SKM-1 (cell line): Measurements from ENCODE around the gene NUCKS1.
A peak's percentile ranks its signal among the peaks of the same experiment; 100 is the strongest.

Source experiments
- DNase-seq: peaks from one replicate; lab custom pipeline; 2025; ENCODE audit not compliant: unreplicated experiment; lab: John Stamatoyannopoulos, UW

Gene NUCKS1

DNA sequence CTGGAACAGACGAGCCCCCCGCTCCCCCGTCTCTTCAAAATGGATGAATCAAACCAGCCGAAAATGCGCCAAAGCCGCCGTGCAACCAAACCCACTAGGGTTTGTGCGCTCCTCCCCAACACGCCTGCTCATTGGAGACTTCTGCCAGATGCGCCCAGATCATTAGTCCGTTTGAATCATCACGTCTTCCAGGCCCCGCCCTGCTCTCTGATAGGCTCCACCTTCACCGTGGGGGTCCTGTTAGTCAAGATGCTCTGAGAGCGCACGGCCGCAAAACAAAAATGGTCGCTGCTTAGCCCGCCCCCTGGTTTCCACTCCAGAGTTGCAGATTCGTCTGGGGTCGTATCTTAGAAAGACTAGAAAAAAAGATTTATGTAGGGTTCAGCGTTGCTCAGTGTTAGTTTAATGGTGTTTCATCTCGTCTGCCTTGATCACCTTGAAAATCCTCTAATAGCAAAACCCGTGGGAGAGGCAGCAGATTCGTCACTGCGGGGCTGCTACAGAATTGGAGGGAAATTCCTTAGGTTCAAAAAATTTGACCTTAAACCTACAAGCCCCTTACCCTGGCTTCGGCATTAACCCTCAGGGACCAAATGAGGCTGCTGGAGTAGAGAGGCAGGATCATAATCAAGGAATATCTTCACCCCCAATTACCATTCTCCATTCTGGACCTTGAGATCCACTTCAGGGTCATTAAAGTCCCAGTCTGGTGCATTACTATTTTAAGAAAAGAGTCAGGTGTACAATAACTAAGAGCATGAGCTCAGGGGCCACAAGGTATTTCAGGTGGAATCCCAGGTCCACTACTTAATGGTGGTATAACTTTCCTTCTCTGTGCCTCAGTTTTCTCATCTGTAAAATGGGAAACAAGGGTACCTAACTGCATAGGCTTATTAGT is at the start of gene NUCKS1:
Gene NUCKS1 (minus strand): TSS at position 45 of the 898 bp plus-strand sequence. CDS start 209 bp downstream, outside the sequence.
- peak; percentile 99 for DNase-seq

GRCh38 chr1:205798577-205798976 is 48.6 kb upstream of the NUCKS1 start:
- DNase-seq = no peak

GRCh38 chr1:205797168-205797567 is 47.2 kb upstream of the NUCKS1 start:
- no peak for DNase-seq

DNA sequence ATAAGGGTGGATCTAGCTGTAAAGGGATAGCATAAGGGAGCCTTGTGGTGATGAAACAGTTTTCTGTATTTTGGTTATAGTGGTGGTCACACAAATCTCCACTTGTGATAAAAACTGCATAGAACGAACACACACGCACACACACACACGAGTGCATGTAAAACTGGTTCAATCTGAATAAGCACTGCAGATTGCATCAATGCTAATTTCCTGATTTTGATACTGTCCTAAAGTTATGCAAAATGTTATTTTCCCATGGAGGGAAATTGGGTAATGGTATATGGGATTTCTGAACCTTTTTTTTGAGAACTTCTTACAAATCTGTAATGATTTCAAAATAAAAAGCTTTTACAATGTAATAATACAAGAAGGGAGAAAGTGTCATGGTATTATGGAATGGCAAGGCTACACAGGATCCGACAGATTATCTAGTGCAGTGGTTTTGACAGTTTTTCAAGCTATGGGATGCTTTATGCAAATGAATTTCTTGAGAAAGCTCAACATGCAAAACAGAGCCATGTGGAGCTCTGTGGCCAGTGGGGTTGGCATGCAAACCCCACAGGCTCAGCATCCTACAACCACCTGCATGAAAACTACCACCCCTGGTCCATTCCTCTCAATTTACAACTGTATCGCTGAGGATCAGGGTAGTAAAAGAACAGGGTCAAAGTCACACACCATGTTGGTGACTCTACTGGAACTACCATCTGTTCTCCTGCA is 44.2 kb upstream of the NUCKS1 start:
- no peak for DNase-seq

DNA sequence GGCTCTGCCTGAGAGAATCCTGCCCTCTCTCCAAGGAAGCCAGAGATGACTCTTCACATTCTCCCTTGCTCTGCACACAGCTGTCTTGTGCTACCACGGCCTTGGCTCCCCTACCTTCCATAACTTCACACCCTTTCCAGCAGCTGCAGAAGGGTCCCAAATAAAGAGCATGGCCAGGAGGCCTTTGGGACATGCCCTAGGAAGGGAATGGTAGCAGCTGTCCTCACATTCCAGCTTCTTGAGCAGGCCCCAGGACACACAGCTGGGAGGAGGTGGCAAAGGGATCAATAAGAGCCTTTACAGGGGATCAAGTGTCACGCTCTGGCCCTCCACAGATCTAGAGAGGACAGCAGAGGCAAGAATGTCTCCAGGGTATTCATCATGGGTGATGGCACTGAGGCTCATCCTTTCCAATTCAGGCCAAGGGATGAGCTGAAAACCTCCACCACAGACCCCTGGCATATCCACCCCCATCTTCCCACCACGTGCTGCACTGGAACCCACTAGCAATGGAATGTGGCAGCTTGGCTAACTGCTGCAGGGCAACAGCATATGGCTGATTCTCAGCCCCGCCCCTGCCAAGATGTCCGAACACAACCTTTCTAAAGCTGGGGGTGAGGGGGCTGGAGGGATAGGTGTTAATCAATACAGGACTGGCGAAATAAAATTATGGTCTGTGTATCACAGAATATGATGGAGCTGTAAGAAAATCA is 43.1 kb upstream of the NUCKS1 start:
- no peak for DNase-seq

- no peak for DNase-seq
Measured at GRCh38 chr1:205792481-205792881, 42.5 kb upstream of the NUCKS1 start.

- DNase-seq = peak; percentile 81
Measured at GRCh38 chr1:205791568-205792180, 41.7 kb upstream of the NUCKS1 start.

DNA sequence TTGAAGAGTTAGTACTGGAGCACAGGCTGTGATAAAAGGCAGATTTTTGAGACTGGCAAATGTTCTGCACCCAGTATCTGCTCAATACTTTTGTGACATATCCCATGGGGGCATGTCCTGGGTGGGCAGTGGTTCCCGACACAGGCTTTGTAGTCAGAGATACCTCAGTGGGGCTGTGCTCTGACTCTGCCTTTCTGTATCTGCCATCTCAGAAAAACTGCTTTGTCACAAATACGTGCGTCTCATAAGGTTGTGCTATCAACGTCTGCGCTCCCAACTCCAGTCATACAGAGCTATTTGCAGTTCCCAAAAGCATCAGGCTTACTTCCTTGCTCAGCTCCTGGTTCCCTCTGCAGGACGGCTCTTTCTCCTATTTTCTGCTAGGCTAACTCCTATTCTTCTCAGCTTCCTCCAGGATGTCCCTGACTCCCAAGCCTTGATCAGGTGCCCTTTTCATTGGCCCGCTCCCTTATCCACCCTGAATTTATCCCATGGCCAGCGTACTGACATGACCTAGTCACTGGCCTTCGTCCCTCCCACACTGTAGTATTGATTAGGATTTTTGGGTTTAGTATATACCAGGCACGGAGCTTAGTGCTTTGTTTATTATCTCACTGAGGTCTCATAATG is 37.4 kb upstream of the NUCKS1 start:
- no peak for DNase-seq

- no peak for DNase-seq
Measured at GRCh38 chr1:205786601-205787000, 36.6 kb upstream of the NUCKS1 start.

DNA sequence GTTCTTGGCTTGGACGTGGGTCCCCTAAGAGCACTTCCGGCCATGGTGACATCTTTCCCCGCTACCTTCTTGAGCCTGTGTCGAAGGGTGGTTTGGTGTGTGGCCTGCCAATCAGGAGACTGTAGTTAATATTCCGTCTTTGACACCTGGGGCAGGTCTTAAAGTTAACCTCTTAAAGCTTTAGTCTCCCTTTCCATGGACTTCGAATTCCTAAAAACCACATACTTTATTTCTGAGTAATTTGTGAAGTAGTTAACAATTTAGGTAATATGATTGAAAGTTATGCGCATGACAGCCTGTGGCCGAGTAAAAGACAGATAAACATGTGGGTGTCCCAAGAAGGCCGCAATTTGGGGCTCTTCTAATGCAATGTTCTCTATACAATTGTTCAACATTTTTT is 35.5 kb upstream of the NUCKS1 start:
- no peak for DNase-seq

GRCh38 chr1:205783904-205784303 is 33.9 kb upstream of the NUCKS1 start:
- no peak for DNase-seq

DNA sequence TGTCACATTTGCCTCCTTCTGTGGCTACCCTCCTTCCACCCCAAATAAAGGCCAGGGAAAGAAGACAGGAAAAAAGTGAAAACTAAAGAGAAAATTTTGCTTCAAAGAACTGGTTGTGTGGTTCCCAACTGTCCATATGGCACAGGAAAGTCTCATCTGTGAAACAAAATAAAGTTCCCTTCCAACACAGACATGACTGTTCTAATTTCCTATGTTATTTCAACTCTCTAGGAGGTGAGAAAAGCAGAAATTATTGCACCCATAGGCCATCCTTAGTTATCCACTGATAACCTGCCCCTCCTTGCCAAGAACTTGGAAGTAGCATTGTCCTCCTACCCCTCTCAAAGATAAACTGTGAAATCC is 33.4 kb upstream of the NUCKS1 start:
- no peak for DNase-seq

DNA sequence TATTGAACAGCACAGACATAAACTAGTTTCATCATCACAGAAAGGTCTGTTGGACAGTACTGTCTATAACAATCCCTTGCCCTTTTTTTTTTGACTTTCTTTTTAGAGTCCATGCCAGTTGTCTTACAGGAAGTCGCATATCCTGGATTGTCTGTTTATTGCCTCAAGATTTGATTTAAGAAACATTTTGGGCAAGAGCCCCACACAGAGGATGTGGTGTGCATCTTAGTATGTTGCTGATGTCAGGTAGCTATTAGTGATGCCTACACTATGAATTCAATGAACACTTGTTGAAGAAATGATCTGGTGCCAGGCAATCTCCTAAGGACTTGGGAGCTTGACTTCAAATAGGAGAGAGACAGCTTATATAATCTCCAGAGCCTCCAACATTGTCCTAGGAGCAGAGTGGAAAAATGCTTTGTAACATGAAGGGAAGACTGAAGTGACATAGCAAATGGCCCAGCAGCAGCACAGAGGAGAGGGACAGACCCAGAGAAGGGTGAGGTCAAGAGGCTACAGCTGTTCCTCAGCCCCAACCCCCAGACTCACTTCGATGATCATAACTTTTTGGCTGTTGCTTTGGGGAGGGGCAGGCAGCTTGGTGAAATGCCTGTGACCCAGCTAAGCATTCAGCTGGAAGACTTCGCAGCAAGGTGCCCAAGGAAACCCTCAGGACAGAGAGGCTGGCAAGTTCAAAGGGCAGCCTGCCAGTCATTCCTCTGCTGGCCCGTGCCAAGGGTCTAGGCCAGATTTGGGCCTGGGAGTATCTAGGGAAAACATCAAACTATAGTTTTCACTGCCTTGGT is 32.8 kb upstream of the NUCKS1 start:
- DNase-seq = no peak

- DNase-seq = no peak
Measured at GRCh38 chr1:205780335-205780734, 30.4 kb upstream of the NUCKS1 start.

- peak; percentile 86 for DNase-seq
Measured at GRCh38 chr1:205777994-205778393, 28.0 kb upstream of the NUCKS1 start.

DNA sequence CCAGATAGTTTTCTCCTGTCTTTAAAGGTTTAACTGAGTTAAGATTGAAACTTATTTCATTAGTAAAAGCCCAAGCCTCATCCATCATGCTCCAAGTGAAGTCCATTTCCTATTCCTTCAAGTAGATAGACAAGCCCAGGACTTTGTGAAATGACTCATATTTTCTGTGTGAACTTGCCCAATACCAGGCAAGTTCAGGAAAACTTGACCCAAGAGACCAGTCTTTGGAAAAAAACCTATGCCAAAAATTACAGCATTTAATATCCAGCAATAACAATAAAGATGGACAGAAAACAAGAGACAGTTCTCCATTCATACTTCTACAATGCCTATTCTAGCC is 25.7 kb upstream of the NUCKS1 start:
- DNase-seq = no peak

- DNase-seq = peak; percentile 93
Measured at GRCh38 chr1:205775015-205775716, 25.2 kb upstream of the NUCKS1 start, which contains the start of gene RAB29. Gene RAB29, minus strand, starts transcription at chr1:205775482. Its CDS starts 526 bp downstream, at chr1:205774956.

- no peak for DNase-seq
Measured at GRCh38 chr1:205774198-205775014, 24.4 kb upstream of the NUCKS1 start.
